Fibroblast of the aortic adventitia (primary cell): ENCODE data around the gene SVEP1. TPM values are rescaled to one million over a fixed set of nuclear protein-coding genes. Genes with fewer than 3 reads are reported as not detected.

ENCODE experiments used
- DNase-seq: peaks from one replicate; pipeline ENCODE4 v3.0.0-alpha.2; 2010; ENCODE audit warnings: low read depth
- H3K4me3 ChIP-seq: 2 replicates; pipeline ENCODE4 v1.5.1; 2011; ENCODE audit warnings: low read depth, mild to moderate bottlenecking, control low read depth, low read length, moderate library complexity
- CTCF ChIP-seq: IDR thresholded peaks from 2 replicates; pipeline ENCODE4 v1.5.1; 2011; ENCODE audit warnings: mild to moderate bottlenecking, low read length, control low read depth, inconsistent platforms; ENCODE audit not compliant: insufficient read depth
- total RNA-seq: library from RNA; depleted of rRNA; stranded (reverse); fragments of >200 nt; gene quantifications from 2 replicates; pipeline ENCODE4 v1.2.3, GENCODE V29; 2012; ENCODE audit warnings: low replicate concordance

Gene SVEP1
- total RNA-seq, 1 donor, result 50.2 TPM

GRCh38 chr9:110514897-110515296 is 64.6 kb downstream of the SVEP1 start:
- DNase-seq, result no peak
- TF ChIP-seq CTCF, result no peak
- no peak overlapping the region for H3K4me3 ChIP-seq

GRCh38 chr9:110512817-110513216 is 66.7 kb downstream of the SVEP1 start:
- H3K4me3 ChIP-seq, result no peak overlapping the region
- no peak for TF ChIP-seq CTCF
- no peak for DNase-seq

GRCh38 chr9:110509792-110510191 is 69.7 kb downstream of the SVEP1 start:
- TF ChIP-seq CTCF, result no peak
- no peak overlapping the region for H3K4me3 ChIP-seq
- DNase-seq, result no peak

- H3K4me3 ChIP-seq, result no peak overlapping the region
- no peak for DNase-seq
- TF ChIP-seq CTCF, result no peak
Observed at GRCh38 chr9:110502842-110503241, 76.7 kb downstream of the SVEP1 start.

GRCh38 chr9:110499608-110500007 is 79.9 kb downstream of the SVEP1 start:
- no peak for DNase-seq
- TF ChIP-seq CTCF, result no peak
- no peak overlapping the region for H3K4me3 ChIP-seq

- no peak for DNase-seq
- no peak for TF ChIP-seq CTCF
Observed at GRCh38 chr9:110487196-110487595, 92.3 kb downstream of the SVEP1 start.

GRCh38 chr9:110486218-110486617 is 93.3 kb downstream of the SVEP1 start:
- TF ChIP-seq CTCF, result no peak
- peak; percentile 14 for DNase-seq

More at GRCh38 chr9:110487196-110487595, 92.3 kb downstream of the SVEP1 start:
- no peak overlapping the region for H3K4me3 ChIP-seq

More at GRCh38 chr9:110486218-110486617, 93.3 kb downstream of the SVEP1 start:
- no peak overlapping the region for H3K4me3 ChIP-seq
